GM21390 (cell line): ENCODE measurements around the gene MRC2.
A peak's percentile ranks its signal among the peaks of the same experiment; 100 is the strongest.
"Not testable (repeated sequence)": the region's sequence is repeated elsewhere in the genome, so short reads cannot be mapped to it uniquely, and the experiment has no call there.

Experiments
- ATAC-seq: cut with Tn5 transposase; IDR thresholded peaks from one replicate; pipeline ENCODE4 v1.9.1; 2021; ENCODE audit not compliant: unreplicated experiment

The MRC2 gene

GRCh38 chr17:62696256-62696655 lies 68.8 kb downstream of the MRC2 start:
- no peak for ATAC-seq

GRCh38 chr17:62696726-62697490 lies 69.4 kb downstream of the MRC2 start:
- ATAC-seq: no peak

- ATAC-seq: not testable (repeated sequence)
Measured at GRCh38 chr17:62698459-62698858, 71.0 kb downstream of the MRC2 start.

DNA sequence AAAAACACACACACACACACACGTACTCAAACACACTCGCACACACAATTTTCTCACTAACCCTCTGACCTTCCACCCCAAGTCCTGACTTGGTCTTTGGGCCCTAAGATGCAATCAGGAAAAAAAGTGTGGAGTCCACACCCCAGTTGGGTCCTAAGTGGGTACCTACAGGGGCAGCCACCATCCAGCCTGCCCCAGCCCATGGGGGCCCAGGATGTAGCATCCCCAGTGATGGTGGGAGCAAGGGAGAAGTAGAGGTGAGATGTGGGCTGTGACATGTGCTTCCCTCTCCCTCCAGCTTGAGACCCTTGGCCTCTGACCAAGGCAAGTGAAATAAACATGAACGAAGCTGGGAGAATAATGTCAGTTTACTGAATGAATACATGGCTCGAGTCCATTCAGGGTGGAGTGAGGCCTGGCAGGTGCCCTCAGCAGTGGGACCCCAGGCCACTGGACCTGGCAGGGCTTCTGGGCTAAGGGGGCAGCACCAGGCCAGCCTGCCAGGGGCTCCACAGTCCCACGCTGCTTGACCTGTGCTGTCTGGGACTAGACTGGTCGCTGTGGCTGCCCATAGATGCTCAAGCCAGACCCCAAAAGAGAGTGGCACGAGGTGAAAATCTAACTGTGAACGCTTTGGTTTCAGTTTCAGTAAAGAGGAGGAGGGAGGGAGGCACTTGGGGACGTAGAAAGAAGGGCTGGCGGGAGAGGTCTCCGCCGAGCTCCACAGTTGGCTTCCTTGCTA lies 73.7 kb downstream of the MRC2 start:
- no peak for ATAC-seq

DNA sequence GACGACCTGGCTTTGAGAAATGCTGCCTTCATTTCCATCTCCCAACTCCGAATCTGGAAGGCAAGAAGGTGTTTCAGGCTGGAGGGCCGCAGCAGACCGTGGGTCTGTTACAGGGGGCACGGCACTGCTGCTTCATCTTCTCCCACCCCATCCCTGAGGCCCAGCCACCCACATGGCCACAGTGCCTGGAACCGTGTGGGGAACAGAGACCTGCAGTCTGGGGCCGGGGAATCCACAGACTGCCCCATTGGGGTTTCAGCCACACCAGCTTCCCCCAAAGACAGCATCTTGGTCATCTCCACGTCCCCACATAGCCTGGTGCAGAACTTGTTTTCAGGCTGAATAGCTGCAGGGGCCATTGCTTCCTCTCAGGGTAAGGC lies 74.2 kb downstream of the MRC2 start:
- no peak for ATAC-seq

GRCh38 chr17:62702746-62703260 lies 75.3 kb downstream of the MRC2 start:
- no peak for ATAC-seq

DNA sequence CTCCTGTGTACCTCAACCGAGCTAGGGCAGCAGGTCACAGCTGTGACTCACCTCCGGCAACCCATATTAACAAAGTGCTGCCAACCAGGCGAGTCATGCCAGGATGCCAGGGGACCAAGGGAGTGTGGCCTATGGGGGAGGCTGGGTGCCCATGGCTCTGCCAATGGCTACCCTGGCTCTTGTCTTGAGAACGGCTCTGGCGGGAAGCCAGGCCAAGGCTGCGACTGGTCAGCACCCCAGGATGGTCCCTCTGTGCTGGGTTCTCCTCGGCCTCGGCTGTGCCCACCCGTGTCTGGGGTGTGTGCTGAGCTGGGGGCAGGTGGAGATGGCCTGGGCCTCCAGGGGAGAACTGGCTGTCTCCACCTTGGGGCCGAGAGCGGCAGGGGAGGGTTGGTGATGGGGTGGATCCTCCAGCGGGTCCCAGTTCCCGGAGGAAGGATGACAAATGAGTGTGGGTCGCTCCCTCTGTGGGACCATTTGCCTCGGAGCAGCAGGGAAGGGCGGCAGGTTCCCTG lies 75.8 kb downstream of the MRC2 start:
- no peak for ATAC-seq

DNA sequence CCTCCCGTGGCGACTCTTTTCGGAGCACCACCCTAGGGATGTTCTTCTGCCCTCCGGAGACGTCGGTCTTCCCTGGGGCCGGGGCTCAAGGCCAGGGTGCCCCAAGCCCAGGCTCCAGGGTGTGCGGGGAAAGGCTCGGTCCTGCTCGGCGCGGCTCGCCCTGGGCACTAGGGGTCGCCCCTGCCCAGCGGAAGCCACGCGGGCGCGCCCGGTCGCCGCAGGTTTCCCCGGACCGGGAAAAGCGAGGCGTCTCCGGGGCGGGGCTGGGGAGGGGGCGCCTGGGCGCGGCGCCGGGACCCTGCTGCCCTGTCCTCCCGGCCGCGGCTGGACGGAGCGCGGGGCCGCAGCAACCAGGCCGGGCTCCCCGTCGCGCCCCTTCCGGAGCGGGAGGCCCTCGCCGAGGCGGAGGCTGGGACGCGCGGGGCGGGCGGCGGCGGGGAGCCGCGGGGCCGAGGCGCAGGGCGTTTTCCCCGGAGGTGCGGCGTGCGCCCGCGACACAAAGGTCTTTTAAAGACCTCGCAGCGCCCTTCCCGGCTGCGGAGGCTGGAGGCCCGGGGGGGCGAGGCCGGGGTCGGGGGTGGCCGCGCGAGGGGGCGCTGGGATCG lies 76.4 kb downstream of the MRC2 start:
- ATAC-seq: peak; percentile 87

- ATAC-seq: no peak
Measured at GRCh38 chr17:62704381-62704971, 77.0 kb downstream of the MRC2 start.

DNA sequence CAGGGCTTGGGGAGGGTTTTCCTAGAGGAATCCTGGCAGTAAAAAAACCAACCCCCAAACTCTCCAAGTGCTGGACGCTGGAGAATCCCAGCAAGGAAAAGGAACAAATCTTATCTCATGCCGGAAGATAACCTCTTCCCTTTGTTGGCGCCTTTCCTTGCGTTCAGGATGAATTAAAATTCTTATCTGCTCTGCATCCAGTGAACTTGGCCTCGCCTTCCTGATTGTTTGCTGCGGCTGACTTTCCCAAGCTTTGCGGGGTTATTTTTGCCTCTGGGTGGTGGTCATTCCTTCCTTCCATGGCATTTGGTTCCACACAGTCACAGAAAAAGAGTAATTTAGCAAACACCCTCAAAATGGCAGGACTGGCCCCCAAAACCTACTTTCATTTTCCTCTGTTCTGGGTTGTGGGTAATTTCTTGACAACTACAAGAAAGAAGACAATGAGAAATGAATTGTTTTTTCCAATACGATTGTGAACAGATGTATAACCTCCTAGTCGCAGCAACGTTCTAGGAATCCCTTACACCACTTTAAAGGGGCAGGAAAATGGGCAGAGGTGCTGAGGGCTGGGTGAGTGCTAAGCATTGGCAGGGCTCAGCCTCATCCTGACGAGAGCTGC lies 77.8 kb downstream of the MRC2 start:
- no peak for ATAC-seq

DNA sequence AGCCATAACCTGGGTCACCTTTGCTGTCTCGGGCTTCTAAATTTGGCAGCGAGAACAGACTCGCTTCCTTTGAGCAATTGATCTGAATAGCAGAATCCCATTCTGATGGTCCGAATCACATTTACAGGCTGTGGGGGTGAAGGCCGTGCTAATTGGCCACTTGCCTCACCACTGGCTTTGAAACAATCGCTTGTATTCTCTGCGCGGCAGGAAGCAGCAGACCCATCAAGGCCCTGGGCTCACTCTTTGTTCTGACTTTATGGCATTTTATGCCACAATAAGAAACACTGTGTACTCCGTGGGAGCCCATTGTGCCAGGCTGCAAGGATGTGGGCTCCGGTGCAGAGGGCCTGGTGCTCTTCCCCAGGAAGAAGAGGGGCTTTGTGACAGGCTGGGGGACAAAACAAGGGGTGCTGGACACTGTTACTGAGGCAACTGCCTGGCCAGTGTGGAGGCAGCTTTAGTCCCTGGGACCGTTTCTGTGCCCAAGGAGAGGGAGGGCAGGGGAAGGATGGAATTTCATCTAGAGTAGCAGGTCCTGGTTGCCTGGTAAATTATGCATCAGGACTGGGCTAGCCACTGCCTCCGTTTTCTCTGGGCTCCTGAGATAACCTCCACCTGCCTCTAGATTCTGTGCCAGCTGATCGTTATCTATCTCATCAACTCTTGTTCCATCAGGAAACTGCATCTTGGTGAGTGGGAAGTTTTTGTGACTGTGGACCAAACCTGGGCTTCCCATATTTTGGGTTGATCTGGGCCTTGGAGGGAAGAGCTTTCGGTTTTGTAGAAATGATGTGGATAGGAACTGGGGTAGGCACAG lies 78.5 kb downstream of the MRC2 start:
- no peak for ATAC-seq

- no peak for ATAC-seq
Measured at GRCh38 chr17:62706598-62707424, 79.3 kb downstream of the MRC2 start.

- ATAC-seq: no peak
Measured at GRCh38 chr17:62707425-62707739, 79.9 kb downstream of the MRC2 start.

DNA sequence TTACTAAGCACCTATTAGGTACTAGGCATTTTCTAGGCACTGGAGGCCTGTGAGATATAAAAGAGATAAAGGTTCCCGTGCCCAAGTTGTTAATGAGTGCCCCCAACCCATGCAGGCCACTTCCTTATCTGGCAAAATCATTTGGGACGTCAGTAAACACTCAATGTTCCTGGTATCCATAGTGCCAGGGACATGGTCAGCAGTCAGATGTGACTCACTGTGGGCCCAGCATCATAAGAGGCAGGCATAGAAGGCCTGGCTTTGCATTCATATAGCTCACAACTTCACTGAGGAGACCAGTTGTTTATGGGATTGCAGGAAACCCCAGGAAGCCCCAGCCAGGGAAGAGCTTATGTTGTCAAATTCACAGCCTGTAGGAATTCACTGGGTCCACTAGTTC lies 81.1 kb downstream of the MRC2 start:
- no peak for ATAC-seq

- ATAC-seq: no peak
Measured at GRCh38 chr17:62712171-62712581, 84.7 kb downstream of the MRC2 start.

GRCh38 chr17:62713086-62713881 lies 85.8 kb downstream of the MRC2 start:
- ATAC-seq: no peak

GRCh38 chr17:62714016-62714777 lies 86.7 kb downstream of the MRC2 start:
- no peak for ATAC-seq
